ENCODE measurements around the gene WDR7. TPM values are rescaled to one million over a fixed set of nuclear protein-coding genes. Genes with fewer than 3 reads are reported as not detected.

The WDR7 gene
- total and polyA plus RNA-seq, 9 of the 15 experiments (the other 6 are each of a cell fraction or from before 2014, with no cell fraction given): 1.4 to 9.4 (median 5.3) TPM

GRCh38 chr18:56789004-56789888 is 138.1 kb downstream of the WDR7 start:
- ChIA-PET POLR2A (no interaction called here), CTCF (ENCODE audit: low intra/inter-chr PET ratio) (no interaction called here)
- Histone ChIP-seq H3K27me3 (ENCODE audit: control insufficient read depth in 2 of 2, insufficient read depth in 2 of 2, low read length in 2 of 2) (no peaks in the 10 kb centered on the region), H3K4me1 (replicated peaks in 1 of 2; ENCODE audit: control insufficient read depth in 2 of 2, insufficient read depth in 2 of 2, low read length in 2 of 2) (no peaks in the 10 kb centered on the region), H3K9me3 (replicated peaks; ENCODE audit: control insufficient read depth, insufficient read depth, low read depth, low read length) (no peaks in the 10 kb centered on the region), H3K27ac (ENCODE audit: extremely low read depth, low read depth, low read length) (no peak overlapping the region), H4K20me1 (replicated peaks; ENCODE audit: control insufficient read depth, insufficient read depth, low read length) (no peaks in the 10 kb centered on the region), H3K4me3 (no peak overlapping the region), H3K79me2 (ENCODE audit: control insufficient read depth, insufficient read depth, low read length) (no peaks in the 10 kb centered on the region), H3K9ac (ENCODE audit: insufficient read depth in 1 of 2, low read depth in 2 of 2, low read length in 2 of 2) (no peak overlapping the region), H3K9me1 (ENCODE audit: control insufficient read depth, insufficient read depth, low read length) (no peaks in the 10 kb centered on the region), H3K36me3 (ENCODE audit: control insufficient read depth, insufficient read depth, low read length) (no peaks in the 10 kb centered on the region), H2AFZ (ENCODE audit: low read depth, low read length) (no peak overlapping the region), H3K4me2 (ENCODE audit: insufficient read depth, low read length) (no peak overlapping the region)
- in situ Hi-C loops (cut with MboI) (no loop called here), intact Hi-C loops (cut with micrococcal nuclease) (no loop called here)
- no TSS peak for BruUV-seq (replicated peaks)
- 51% methylated on average over 9 of the region's 9 CpGs for WGBS (ENCODE audit: insufficient coverage, low coverage, missing lambda C conversion rate)
- FAIRE-seq (peak; percentile 62), DNase-seq (ENCODE audit: extremely low read depth in 1 of 4, low spot score in 3 of 4) (peak; percentile 26 to 48 (median 30)), ATAC-seq (peak; percentile 81)
- TF ChIP-seq TBL1XR1 (IDR thresholded peaks at IDR 0.05; ENCODE audit: low read length in 2 of 2) (no peak), TAL1 (IDR thresholded peaks at IDR 0.05) (no peak), ZNF24 (IDR thresholded peaks at IDR 0.05) (no peak), CREB3L1 (IDR thresholded peaks at IDR 0.05; ENCODE audit: borderline replicate concordance, low read depth) (no peak), ATF6 (CRISPR knock-in tag; IDR thresholded peaks at IDR 0.05) (no peak), USF2 (CRISPR knock-in tag; IDR thresholded peaks at IDR 0.05) (no peak), MIER1 (IDR thresholded peaks at IDR 0.05; ENCODE audit: low read depth) (no peak), TAF9B (IDR thresholded peaks at IDR 0.05; ENCODE audit: partially characterized antibody) (no peak), ZFP30 (CRISPR knock-in tag; IDR thresholded peaks at IDR 0.05; ENCODE audit: borderline replicate concordance) (no peak), RBM25 (IDR thresholded peaks at IDR 0.05; ENCODE audit: low read depth, low read length, severe bottlenecking) (no peak), ATF1 (CRISPR knock-in tag; IDR thresholded peaks at IDR 0.05) (no peak), ATF1 (tag; IDR thresholded peaks at IDR 0.05) (no peak), ZNF146 (CRISPR knock-in tag; IDR thresholded peaks at IDR 0.05; ENCODE audit: unreplicated experiment) (no peak), NCOA6 (IDR thresholded peaks at IDR 0.05) (no peak), CTCF (IDR thresholded peaks at IDR 0.05 in 2 of 3, conservative IDR thresholded peaks at IDR 0.05 in 1 of 3; ENCODE audit: insufficient read depth in 2 of 3, low read depth in 1 of 3, low read length in 3 of 3) (peak; percentile 36 to 64 (median 62); a peak in 5 of 6 replicates)

All from K562 (cell line).